GM18867 (cell line): Measurements from ENCODE around the gene POU5F2.

Source experiments
- ATAC-seq: cut with Tn5 transposase; IDR thresholded peaks from one replicate; pipeline ENCODE4 v1.9.1; 2021; ENCODE audit warnings: mild to moderate bottlenecking, moderate library complexity; ENCODE audit not compliant: unreplicated experiment

POU5F2 gene

GRCh38 chr5:93741136-93741811 is at the start of gene POU5F2:
POU5F2 (minus strand) TSS chr5:93741600; CDS start chr5:93741563, 37 bp downstream.
- no peak for ATAC-seq

GRCh38 chr5:93790401-93790800 is 49.0 kb upstream of the POU5F2 start:
- no peak for ATAC-seq

GRCh38 chr5:93789173-93790067 is 48.0 kb upstream of the POU5F2 start:
- no peak for ATAC-seq

DNA sequence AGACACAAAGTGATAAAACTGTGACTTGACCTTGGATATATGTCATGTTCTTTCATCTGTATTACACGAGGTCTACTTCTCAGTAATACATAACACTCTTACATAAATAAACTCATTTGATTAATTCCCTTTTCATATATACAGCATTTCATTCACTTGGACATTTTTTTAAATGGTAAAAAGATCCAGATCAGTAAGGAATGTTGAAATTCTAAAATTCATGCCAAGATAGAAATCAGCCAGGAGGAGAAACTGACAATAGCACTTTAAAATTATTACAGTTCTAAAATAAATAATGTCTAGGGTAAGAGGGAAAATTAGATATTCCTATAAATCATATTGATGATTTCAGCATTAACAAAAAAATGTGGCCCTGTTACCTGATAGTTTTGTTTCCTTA is 46.2 kb upstream of the POU5F2 start:
- ATAC-seq: no peak

DNA sequence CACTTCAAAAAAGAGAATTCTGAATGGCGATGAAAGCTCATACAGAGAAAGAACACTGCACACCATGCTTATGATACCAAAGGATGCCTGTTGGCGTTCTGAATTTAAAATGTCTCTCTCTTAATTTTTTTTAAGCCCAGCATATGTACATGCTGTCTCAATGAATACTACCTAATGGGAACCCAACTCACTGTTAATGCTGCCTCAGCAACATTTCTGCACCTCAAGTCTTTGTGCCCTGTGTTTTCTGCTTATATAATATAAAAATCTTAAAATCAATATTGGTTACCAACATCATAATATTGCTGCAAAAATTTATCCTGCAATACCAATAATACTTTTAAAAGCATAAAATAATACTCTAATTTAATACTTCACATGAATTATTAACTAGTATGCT is 44.1 kb upstream of the POU5F2 start:
- no peak for ATAC-seq

GRCh38 chr5:93782978-93783377 is 41.6 kb upstream of the POU5F2 start:
- no peak for ATAC-seq

GRCh38 chr5:93777620-93778019 is 36.2 kb upstream of the POU5F2 start:
- no peak for ATAC-seq

GRCh38 chr5:93756372-93756771 is 15.0 kb upstream of the POU5F2 start:
- ATAC-seq: no peak

GRCh38 chr5:93755716-93756115 is 14.3 kb upstream of the POU5F2 start:
- no peak for ATAC-seq

DNA sequence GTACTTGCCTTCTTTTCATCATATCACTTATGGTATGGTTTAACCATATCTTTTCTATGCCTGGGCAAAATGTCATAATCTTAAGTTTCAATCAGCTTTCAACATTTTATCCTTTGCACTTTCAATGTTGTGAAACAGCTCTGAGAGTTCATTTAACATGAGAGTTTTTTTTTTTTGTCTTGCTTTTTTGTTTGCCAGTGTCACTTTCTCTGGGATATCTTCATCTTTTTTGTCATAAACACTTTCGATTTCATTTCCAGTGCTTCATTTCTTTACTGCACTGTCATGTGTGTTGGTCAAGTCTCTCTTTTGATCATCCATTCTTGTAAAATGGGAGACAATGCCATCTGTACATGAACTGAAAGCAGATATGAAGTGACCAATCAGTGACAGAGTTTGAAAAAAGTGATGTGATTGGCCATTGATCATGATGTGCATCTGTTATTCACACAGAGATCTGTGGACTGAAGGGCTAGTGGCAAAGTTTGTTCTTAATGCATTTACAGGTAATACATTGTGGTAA is 7.5 kb upstream of the POU5F2 start:
- no peak for ATAC-seq

DNA sequence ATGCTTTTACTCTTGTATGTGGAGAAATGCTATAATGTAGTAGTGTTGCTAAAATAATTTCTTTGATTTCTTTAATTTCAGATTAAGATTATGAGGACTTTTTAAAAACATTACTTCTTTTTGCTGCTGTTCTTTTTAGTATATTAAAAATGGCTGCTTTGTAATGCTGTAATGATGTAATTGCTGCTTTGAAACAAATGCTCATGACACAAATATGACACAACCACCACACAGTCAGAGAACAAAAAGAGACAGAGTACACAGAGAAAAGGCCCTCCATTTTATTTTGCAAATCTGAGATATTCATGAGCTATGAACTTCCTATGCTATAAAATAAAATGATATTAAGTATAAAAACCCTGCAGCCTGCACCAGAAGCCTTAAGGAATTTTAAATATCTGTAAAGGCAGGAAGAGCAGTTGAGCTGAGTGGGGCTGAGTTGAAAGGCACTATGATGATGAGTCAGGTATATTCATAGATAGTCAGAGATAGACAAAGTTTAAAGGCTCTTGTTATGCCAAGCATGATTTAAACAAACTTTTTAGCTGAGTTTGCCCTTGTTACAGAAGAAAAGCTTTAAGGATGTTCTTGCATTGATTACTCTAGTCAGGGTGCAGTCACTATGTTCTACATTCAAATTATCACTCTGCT is 5.1 kb upstream of the POU5F2 start:
- ATAC-seq: no peak

- no peak for ATAC-seq
These were observed 5.1 kb downstream of the POU5F2 start for GRCh38 chr5:93736284-93736683.

GRCh38 chr5:93735378-93735777 is 6.0 kb downstream of the POU5F2 start:
- ATAC-seq: no peak

GRCh38 chr5:93731987-93732386 is 9.4 kb downstream of the POU5F2 start:
- no peak for ATAC-seq

GRCh38 chr5:93726595-93726994 is 14.8 kb downstream of the POU5F2 start:
- ATAC-seq: no peak

- no peak for ATAC-seq
These were observed 16.6 kb downstream of the POU5F2 start for GRCh38 chr5:93724791-93725190.

- ATAC-seq: no peak
These were observed 17.7 kb downstream of the POU5F2 start for GRCh38 chr5:93723681-93724080.

DNA sequence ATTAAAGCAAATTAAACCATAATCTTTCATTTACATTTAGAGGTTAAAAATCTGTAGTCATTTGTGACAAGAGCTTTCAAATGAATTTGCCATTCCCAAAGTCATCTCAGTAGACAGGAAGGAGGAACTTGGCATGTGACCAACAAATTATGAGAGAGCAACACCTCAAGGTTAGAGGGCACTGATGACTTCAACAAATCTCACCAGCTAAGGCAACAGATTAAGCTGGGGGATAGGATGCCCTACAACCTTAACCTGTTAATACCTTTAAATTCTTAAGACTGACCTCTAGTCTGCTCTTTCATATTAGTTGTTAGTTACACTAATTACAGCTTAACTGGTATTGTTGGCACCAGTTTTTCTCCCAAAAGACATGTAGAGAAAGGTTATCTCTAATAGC is 18.4 kb downstream of the POU5F2 start:
- ATAC-seq: no peak

DNA sequence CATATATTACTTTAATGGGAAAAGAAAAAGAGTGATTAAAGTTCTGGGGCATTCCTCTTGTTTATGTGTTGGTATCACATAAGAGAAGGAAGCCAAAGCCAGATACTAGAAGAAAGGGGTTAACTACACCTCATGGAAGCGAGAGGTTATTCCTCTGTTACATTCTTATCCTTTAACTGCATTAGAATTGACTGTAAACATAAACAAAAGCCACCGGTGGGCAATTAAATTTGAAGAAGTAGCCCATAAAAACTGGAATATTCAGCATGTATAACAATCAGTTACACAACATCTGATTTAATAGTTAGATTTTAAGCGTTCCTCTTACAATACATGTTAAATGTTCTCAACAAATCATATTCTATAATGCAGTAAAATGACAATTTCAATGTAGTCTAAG is 18.8 kb downstream of the POU5F2 start:
- no peak for ATAC-seq

DNA sequence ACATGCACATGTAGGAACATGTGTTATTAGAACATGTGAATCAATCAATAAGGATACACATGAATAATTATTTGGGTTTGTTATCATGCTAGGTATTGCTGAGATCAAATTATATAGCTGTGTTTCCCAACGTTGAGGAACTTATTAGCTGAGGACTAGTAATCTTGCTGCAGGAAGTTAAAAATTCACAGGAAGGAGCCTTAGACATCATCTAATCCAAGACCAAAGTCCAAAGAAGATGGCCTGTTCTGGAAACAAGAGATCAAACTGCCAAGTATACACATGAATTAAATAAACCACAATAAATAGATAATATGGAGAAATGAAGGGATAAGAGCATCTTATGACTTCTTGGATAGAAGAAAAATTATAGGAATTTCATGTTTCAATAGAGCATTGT is 19.9 kb downstream of the POU5F2 start:
- no peak for ATAC-seq

DNA sequence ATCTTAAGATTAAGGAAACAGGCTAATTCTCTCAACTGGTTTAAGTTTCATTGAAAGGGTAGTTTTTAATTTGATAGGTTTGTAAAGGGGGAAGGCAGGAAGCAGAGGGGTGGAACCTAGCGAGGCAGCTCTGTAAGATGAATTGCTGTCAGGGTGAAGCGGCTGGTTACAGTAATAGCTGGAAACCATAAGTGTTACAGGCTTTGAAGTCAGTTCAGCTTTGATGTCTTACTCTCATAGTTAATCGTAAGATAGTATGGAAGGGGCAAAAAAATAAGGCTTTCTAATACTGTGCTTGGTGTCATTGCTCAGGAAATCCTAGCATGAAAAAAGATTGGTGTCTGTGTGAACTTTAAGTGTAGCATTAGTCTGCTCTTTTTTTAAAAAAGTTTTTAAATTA is 20.3 kb downstream of the POU5F2 start:
- ATAC-seq: no peak

- ATAC-seq: no peak
These were observed 24.2 kb downstream of the POU5F2 start for GRCh38 chr5:93717162-93717561.
